HepG2 (cell line): ENCODE measurements around the gene IGFALS. TPM values are rescaled to one million over a fixed set of nuclear protein-coding genes. Genes with fewer than 3 reads are reported as not detected.

Experiments
- CBX5 ChIP-seq: sonication (generic); formaldehyde crosslinking; IDR thresholded peaks from 2 replicates; pipeline ENCODE4 v1.4.0; 2020; ENCODE audit warnings: missing genetic modification reagents, borderline replicate concordance
- GABPB1 ChIP-seq: IDR thresholded peaks from 2 replicates; pipeline ENCODE4 v1.6.1; 2016; ENCODE audit warnings: mild to moderate bottlenecking, missing genetic modification reagents, moderate library complexity, missing compliant biosample characterization
- HDAC1 ChIP-seq: sonication (generic); formaldehyde crosslinking; IDR thresholded peaks from 2 replicates; pipeline ENCODE4 v1.5.1; 2020; ENCODE audit warnings: mild to moderate bottlenecking, missing genetic modification reagents
- KLF13 ChIP-seq: sonication (generic); formaldehyde crosslinking; IDR thresholded peaks from 2 replicates; pipeline ENCODE4 v1.4.0; 2020; ENCODE audit warnings: mild to moderate bottlenecking, missing genetic modification reagents
- MED1 ChIP-seq: sonication (generic); formaldehyde crosslinking; IDR thresholded peaks from 2 replicates; pipeline ENCODE4 v1.4.0; 2020; ENCODE audit warnings: missing genetic modification reagents
- NRL ChIP-seq: sonication (generic); formaldehyde crosslinking; IDR thresholded peaks from 2 replicates; pipeline ENCODE4 v1.5.0; 2020; ENCODE audit warnings: missing genetic modification reagents, mild to moderate bottlenecking, moderate library complexity, borderline replicate concordance
- PLRG1 ChIP-seq: fragments of 450-650 bp; conservative IDR thresholded peaks from 2 replicates; pipeline ENCODE4 v1.6.1; 2016
- POLR2AphosphoS2 ChIP-seq: IDR thresholded peaks from 2 replicates; pipeline ENCODE4 v1.6.1; 2011; ENCODE audit warnings: low read depth, low read length, improper control_type of control experiment
- RBAK ChIP-seq: sonication (generic); formaldehyde crosslinking; IDR thresholded peaks from 2 replicates; pipeline ENCODE4 v1.5.1; 2020; ENCODE audit warnings: mild to moderate bottlenecking, missing genetic modification reagents
- RFX1 ChIP-seq: fragments of 450-650 bp; IDR thresholded peaks from 2 replicates; pipeline ENCODE4 v1.6.1; 2017
- SPEN ChIP-seq: sonication (generic); formaldehyde crosslinking; IDR thresholded peaks from 2 replicates; pipeline ENCODE4 v1.5.1; 2020; ENCODE audit warnings: low read depth, mild to moderate bottlenecking, missing genetic modification reagents
- SSRP1 ChIP-seq: IDR thresholded peaks from 2 replicates; pipeline ENCODE4 v1.6.1; 2016; ENCODE audit warnings: control low read depth
- ZBTB7B ChIP-seq: sonication (generic); formaldehyde crosslinking; IDR thresholded peaks from 2 replicates; pipeline ENCODE4 v1.4.0; 2020; ENCODE audit warnings: missing genetic modification reagents
- ZFP82 ChIP-seq: sonication (generic); formaldehyde crosslinking; IDR thresholded peaks from 2 replicates; pipeline ENCODE4 v1.5.1; 2020; ENCODE audit warnings: mild to moderate bottlenecking, missing genetic modification reagents, borderline replicate concordance
- ZNF674 ChIP-seq: sonication (generic); formaldehyde crosslinking; IDR thresholded peaks from 2 replicates; pipeline ENCODE4 v1.5.0; 2020; ENCODE audit warnings: low read depth, mild to moderate bottlenecking, missing genetic modification reagents
- ZNF761 ChIP-seq: sonication (generic); formaldehyde crosslinking; conservative IDR thresholded peaks from 2 replicates; pipeline ENCODE4 v1.4.0; 2020; ENCODE audit warnings: mild to moderate bottlenecking, missing genetic modification reagents
- polyA plus RNA-seq, 8 experiments: library from polyadenylated mRNA; depleted of rRNA in 3 of 8; stranded (reverse) in 7 of 8; unstranded in 1 of 8; fragments of >200 nt; fragmentation: Illumina TruSeq in 4 of 8; extraction: Trizol in 4 of 8; gene quantifications; 2 replicates each; pipeline versions ENCODE4 v1.2.1 to v1.2.3, GENCODE V29; 2011 to 2016; ENCODE audit warnings: low read depth in 4 of 8, missing spikeins in 1 of 8, mixed read lengths in 1 of 8; ENCODE audit not compliant: insufficient read depth in 1 of 8
- total RNA-seq, 5 experiments: library from RNA; depleted of rRNA; stranded (reverse); fragments of >200 nt; fragmentation: Illumina TruSeq; extraction: Trizol; gene quantifications; 2 replicates each; pipeline ENCODE4 v1.2.3, GENCODE V29; 2016; ENCODE audit warnings: low read depth in 1 of 5
- TF ChIP-seq, protein P1 (sequence below): sonication (generic); formaldehyde crosslinking; IDR thresholded peaks from 2 replicates; pipeline ENCODE4 v1.9.0; 2021; ENCODE audit warnings: missing genetic modification reagents, borderline replicate concordance
- TF ChIP-seq, protein P2 (sequence below): sonication (generic); formaldehyde crosslinking; IDR thresholded peaks from 2 replicates; pipeline ENCODE4 v1.4.0; 2020; ENCODE audit warnings: mild to moderate bottlenecking, missing genetic modification reagents
- TF ChIP-seq, protein P3 (sequence below): IDR thresholded peaks from 2 replicates; pipeline ENCODE4 v1.6.1; 2016; ENCODE audit warnings: low read depth, borderline replicate concordance
- TF ChIP-seq, protein P4 (sequence below): IDR thresholded peaks from 2 replicates; pipeline ENCODE4 v1.6.1; 2016; ENCODE audit warnings: mild to moderate bottlenecking, missing biosample characterization, missing genetic modification reagents

IGFALS gene
- total and polyA plus RNA-seq, 2 of the 13 experiments (the other 11 are each of a cell fraction or from before 2014, with no cell fraction given), result 0.34 to 2.4 TPM

DNA sequence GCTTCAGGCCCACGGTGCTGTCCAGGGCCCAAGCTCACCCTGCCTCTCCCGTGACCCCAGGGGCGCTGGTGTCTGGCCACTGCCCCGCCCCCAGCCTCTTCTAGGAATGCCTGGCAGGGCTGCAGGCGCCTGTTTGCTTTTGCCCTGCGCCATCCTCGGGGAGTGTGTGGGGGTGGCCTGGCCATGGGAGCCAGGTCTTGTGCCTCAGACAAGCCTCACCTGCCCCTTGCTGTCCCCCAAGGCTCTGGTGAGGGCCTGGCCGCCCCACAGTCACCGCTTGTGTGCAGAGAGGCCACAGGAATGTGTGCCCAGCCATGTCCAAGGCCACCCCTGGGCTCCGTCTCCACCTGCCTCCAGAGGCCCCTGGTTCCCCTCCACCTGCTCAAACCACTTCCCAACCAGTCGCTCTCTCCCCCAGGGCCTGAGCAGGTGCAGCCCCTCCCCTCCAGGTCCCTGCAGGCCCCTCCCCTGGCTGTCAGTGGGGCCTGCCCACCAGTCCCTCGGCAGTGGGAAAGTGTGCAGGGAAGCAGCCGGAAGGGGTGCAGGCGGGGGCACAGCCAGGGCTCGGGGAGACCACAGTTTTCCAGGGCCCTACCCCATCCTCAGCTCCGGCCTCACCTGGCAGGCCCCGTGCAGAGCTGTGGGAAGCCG, 841 bp upstream of the IGFALS start (continued):
- TF ChIP-seq ZBTB7B (CRISPR knock-in tag) (peak; percentile 70), POLR2AphosphoS2 (no peak), RFX1 (no peak), KLF13 (CRISPR knock-in tag) (no peak), RBAK (CRISPR knock-in tag) (no peak), PLRG1 (no peak), SSRP1 (CRISPR knock-in tag) (no peak), ZFP82 (CRISPR knock-in tag) (no peak), HDAC1 (peak; percentile 64; the same call in 1 of the 2 replicates), ZNF761 (CRISPR knock-in tag) (no peak), GABPB1 (peak; percentile 45; the same call in 1 of the 2 replicates), NRL (CRISPR knock-in tag) (peak; percentile 57; the same call in 1 of the 2 replicates), SPEN (CRISPR knock-in tag) (peak; percentile 65), ZNF674 (CRISPR knock-in tag) (no peak), CBX5 (peak; percentile 48; the same call in 1 of the 2 replicates), MED1 (CRISPR knock-in tag) (peak; percentile 34; the same call in 1 of the 2 replicates)
- TF ChIP-seq, protein P1, sequence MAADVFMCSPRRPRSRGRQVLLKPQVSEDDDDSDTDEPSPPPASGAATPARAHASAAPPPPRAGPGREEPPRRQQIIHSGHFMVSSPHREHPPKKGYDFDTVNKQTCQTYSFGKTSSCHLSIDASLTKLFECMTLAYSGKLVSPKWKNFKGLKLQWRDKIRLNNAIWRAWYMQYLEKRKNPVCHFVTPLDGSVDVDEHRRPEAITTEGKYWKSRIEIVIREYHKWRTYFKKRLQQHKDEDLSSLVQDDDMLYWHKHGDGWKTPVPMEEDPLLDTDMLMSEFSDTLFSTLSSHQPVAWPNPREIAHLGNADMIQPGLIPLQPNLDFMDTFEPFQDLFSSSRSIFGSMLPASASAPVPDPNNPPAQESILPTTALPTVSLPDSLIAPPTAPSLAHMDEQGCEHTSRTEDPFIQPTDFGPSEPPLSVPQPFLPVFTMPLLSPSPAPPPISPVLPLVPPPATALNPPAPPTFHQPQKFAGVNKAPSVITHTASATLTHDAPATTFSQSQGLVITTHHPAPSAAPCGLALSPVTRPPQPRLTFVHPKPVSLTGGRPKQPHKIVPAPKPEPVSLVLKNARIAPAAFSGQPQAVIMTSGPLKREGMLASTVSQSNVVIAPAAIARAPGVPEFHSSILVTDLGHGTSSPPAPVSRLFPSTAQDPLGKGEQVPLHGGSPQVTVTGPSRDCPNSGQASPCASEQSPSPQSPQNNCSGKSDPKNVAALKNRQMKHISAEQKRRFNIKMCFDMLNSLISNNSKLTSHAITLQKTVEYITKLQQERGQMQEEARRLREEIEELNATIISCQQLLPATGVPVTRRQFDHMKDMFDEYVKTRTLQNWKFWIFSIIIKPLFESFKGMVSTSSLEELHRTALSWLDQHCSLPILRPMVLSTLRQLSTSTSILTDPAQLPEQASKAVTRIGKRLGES (CRISPR knock-in tag), result no peak
- TF ChIP-seq, protein P2, sequence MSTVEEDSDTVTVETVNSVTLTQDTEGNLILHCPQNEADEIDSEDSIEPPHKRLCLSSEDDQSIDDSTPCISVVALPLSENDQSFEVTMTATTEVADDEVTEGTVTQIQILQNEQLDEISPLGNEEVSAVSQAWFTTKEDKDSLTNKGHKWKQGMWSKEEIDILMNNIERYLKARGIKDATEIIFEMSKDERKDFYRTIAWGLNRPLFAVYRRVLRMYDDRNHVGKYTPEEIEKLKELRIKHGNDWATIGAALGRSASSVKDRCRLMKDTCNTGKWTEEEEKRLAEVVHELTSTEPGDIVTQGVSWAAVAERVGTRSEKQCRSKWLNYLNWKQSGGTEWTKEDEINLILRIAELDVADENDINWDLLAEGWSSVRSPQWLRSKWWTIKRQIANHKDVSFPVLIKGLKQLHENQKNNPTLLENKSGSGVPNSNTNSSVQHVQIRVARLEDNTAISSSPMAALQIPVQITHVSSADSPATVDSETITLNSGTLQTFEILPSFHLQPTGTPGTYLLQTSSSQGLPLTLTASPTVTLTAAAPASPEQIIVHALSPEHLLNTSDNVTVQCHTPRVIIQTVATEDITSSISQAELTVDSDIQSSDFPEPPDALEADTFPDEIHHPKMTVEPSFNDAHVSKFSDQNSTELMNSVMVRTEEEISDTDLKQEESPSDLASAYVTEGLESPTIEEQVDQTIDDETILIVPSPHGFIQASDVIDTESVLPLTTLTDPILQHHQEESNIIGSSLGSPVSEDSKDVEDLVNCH, result no peak
- TF ChIP-seq, protein P3, sequence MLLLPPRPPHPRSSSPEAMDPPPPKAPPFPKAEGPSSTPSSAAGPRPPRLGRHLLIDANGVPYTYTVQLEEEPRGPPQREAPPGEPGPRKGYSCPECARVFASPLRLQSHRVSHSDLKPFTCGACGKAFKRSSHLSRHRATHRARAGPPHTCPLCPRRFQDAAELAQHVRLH (CRISPR knock-in tag), result 0 out of 2 replicates have a peak, but pooled peaks have one; percentile 34
- TF ChIP-seq, protein P4, sequence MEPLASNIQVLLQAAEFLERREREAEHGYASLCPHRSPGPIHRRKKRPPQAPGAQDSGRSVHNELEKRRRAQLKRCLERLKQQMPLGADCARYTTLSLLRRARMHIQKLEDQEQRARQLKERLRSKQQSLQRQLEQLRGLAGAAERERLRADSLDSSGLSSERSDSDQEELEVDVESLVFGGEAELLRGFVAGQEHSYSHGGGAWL (CRISPR knock-in tag), result peak; percentile 29; the same call in 1 of the 2 replicates
